GM15510 (cell line): Measurements from ENCODE around the gene PRRG4.

Experiments used
- POLR2A ChIP-seq: IDR thresholded peaks from 3 replicates; pipeline ENCODE4 v1.6.1; 2011; ENCODE audit warnings: borderline replicate concordance; ENCODE audit not compliant: insufficient read length; ENCODE audit errors: extremely low read depth

The PRRG4 gene

GRCh38 chr11:32827276-32827675 lies 2.5 kb upstream of the PRRG4 start:
- TF ChIP-seq POLR2A = no peak

DNA sequence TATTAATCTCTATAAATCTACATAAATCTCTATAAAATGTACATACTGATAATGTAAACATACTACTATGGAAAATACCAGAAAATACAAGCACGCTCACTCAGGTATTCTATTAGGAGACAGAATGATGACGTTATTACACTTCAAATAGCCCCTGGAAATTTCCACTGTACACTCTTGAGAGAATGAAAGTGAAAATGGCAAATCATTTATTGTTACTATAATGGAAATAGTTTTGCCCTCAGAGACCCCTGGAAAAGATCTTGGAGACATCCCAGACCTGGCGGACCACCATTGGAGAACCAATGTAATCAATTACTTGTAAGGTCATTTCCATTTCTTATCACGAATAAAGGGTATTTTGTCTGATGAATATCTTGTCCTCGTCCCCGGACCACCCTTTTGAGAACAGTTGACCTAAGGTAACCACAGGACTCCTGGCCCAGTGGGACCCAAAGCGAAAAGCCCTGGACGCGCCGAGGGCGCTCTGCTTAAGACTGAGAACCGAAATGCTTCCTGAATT lies 509 bp upstream of the PRRG4 start:
- TF ChIP-seq POLR2A = no peak

- TF ChIP-seq POLR2A = no peak
Measured at GRCh38 chr11:32830413-32830738, 649 bp downstream of the PRRG4 start.

GRCh38 chr11:32830796-32831195 lies 1.1 kb downstream of the PRRG4 start:
- TF ChIP-seq POLR2A = no peak

DNA sequence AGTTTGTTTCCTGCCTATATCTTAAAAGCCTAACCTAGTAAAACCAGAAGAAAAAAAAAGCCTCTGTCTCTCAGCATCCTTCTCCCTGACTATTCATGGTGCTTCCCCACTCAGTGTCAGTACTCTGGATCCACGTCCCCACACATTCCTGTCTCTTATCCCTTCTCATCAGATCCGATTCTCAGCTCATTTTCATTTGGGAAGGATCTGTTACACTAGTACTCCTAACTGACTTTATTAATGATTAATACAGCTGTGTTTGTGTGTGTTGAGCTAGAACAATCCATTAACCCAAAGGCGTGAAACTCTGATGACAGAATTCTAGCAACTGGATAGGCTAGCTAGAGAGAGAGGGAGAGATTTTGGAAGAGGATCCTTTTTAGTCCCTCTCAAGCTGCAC lies 1.5 kb downstream of the PRRG4 start:
- no peak for TF ChIP-seq POLR2A

DNA sequence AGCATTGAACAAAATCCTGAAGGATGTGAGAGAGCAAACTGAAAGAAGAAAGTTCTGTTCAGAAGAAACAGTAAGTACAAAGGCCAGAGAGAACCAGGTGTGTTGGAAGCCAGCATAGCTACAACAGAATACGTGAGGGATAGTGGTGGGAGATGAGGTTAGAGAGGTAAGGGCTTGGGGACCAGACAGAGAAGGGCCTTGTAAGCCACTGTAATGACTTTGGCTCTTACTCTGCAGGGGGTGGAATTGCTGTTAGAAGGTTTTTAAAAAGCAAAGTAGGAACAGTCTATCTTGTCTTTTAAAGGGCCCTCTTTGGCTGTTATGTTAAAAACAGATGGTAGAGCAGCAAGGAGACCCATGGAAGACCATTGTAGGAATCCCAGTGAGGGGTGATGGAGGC lies 4.2 kb downstream of the PRRG4 start:
- no peak for TF ChIP-seq POLR2A

DNA sequence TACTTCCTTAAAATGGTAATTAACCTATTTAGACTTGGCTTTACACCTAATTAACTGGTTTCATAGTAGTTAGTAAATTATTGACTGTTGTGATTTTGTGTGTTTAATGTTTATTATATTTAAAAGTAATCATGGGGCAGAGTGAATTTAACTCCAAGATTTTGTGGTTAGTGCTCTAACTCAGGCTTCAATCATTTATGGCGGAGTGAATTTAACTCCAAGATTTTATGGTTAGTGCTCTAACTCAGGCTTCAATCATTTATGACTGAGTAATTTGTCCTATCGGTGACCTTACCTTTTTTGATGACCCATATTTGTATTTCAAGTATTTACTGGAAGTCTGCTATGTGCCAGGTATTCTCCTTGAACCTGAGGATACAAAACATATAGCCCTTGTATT lies 7.2 kb downstream of the PRRG4 start:
- no peak for TF ChIP-seq POLR2A

DNA sequence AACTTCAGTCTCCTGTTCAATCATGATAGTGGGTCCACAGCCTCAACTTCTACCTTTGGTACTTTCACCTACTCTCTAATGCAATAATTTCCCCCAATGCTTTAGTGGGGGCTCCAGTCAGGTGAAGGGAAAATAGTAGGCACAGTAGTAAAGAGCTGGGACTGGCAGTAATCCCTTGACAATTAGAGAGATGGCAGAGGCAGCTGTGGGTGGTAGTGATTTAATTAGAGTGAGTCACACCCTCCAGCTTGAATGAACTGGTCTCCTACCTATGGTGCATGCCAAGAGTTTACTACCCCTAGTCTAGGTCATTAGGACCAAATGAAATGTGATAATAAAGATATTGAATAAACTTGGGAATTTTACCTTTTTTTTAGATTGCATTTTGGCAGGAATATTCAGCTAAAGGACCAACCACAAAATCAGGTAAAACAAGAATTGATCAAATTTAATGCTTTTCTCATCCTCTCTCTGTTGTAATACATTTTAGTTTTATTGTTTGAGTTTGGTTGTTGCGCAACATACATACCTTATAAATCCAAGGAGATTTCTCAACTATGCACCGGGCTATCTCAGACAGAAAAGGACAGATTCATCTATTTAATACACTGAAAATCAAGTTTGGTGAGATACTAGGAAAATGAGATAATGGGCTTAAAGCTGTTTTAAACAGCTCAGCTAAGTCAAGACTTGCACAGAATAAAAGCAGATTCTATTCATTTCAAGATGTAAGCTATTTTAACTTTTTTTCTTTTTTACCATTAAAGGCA lies 9.0 kb downstream of the PRRG4 start:
- no peak for TF ChIP-seq POLR2A

- TF ChIP-seq POLR2A = no peak
Measured at GRCh38 chr11:32839308-32839707, 9.6 kb downstream of the PRRG4 start.

GRCh38 chr11:32840587-32840986 lies 10.9 kb downstream of the PRRG4 start:
- no peak for TF ChIP-seq POLR2A

GRCh38 chr11:32843544-32843943 lies 13.8 kb downstream of the PRRG4 start:
- no peak for TF ChIP-seq POLR2A

DNA sequence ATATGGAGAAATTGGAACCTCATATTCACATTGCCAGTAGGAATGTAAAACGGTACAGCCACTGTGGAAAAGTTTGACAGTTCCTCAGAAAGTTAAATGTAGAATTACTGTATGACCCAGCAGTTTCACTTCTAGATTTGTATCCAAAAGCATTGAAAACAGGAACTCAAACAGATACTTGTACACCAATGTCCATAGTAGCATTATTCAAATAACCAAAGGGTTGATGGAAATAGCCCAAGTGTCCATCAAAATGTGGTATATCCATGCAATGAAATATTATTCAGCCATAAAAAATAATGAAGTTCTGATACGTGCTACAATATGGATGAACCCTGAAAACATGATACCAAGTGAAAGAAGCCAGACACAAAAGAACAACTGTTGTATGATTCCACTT lies 17.8 kb downstream of the PRRG4 start:
- no peak for TF ChIP-seq POLR2A

DNA sequence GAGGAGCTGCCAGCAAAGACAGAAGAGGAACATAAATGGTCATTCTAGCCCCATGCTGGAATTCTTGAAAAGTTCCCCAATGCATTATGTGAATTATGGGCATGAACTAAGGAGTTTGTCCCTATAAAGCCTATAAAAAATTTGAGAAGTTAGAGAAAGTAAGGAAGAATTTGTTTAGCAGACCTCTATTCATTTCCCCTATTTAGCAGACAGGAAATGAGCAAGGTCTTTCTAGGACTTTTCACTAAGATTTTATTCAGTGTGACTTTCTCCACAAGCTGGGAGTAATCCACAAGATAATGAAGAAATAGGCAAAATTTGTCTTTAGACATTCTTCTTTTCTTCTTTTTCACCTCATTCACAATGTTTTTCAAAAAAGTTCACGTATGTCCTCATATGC lies 20.0 kb downstream of the PRRG4 start:
- no peak for TF ChIP-seq POLR2A

GRCh38 chr11:32851251-32851650 lies 21.5 kb downstream of the PRRG4 start:
- TF ChIP-seq POLR2A = no peak

DNA sequence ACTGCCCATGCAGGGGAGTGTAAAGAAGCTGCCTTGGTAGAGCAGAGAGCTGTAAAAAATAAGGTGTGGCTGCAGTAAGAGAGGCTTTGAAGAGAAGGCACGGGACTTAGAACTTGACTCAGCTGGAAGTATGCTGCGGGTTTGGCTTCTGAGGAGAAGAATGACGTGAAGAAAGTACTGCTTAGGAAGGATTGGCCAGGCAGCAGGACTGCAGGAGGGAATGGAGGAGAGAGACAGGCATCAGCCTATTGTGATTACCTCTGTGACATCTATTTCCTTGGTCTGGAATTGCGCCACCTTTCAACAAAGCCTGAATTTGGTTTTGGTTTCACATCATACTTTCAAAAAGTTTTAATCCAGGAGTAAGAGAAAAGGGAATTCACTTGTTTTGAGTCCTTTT lies 22.5 kb downstream of the PRRG4 start:
- no peak for TF ChIP-seq POLR2A

- no peak for TF ChIP-seq POLR2A
Measured at GRCh38 chr11:32855601-32856000, 25.9 kb downstream of the PRRG4 start.

DNA sequence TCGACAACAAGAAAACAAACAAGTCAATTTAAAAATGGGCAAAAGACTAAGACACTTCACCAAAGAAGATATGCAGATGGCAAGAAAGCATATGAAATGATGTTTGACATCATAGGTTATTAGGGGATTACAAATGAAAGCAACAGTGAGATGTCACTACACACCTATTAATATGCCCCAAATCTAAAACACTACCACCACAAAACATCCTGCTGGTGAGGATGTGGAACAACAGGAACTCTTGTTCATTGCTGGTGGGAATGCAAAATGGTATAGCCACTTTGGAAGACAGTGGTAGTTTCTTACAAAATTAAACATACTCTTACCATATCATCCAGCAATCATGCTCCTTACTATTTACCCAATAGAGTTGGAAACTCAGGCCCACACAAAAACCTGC lies 29.0 kb downstream of the PRRG4 start:
- no peak for TF ChIP-seq POLR2A
